DOHH2 (cell line): ENCODE measurements around the gene NHERF2.

Experiments
- H3F3A ChIP-seq: fragments of 200-600 bp; sonication (generic), shearing (Covaris generic); 2 replicates; pipeline ENCODE4 v1.6.0; 2016; ENCODE audit warnings: antibody characterized with exemption, mild to moderate bottlenecking; ENCODE audit not compliant: control insufficient read depth, insufficient read depth
- H3K27ac ChIP-seq: fragments of 200-600 bp; sonication (generic); 2 replicates; pipeline ENCODE4 v1.5.1; 2014; ENCODE audit warnings: low read depth, mild to moderate bottlenecking, low read length, moderate library complexity
- H3K27me3 ChIP-seq: fragments of 200-600 bp; sonication (generic); 2 replicates; pipeline ENCODE4 v1.6.1; 2014; ENCODE audit warnings: mild to moderate bottlenecking, low read length, mixed read lengths; ENCODE audit not compliant: control insufficient read depth
- H3K36me3 ChIP-seq: fragments of 200-600 bp; sonication (generic); 2 replicates; pipeline ENCODE4 v1.6.1; 2014; ENCODE audit warnings: mild to moderate bottlenecking, low read length, moderate library complexity, mixed read lengths; ENCODE audit not compliant: control insufficient read depth
- H3K4me1 ChIP-seq: fragments of 200-600 bp; sonication (generic); 2 replicates; pipeline ENCODE4 v1.6.1; 2014; ENCODE audit warnings: mild to moderate bottlenecking, low read length, mixed read lengths; ENCODE audit not compliant: control insufficient read depth
- H3K4me2 ChIP-seq: fragments of 200-600 bp; sonication (generic); 2 replicates; pipeline ENCODE4 v1.6.0; 2014; ENCODE audit warnings: mild to moderate bottlenecking, low read length, moderate library complexity
- H3K4me3 ChIP-seq: fragments of 200-600 bp; sonication (generic); 2 replicates; pipeline ENCODE4 v1.5.1; 2014; ENCODE audit warnings: mild to moderate bottlenecking, low read length, mixed read lengths
- H3K79me2 ChIP-seq: fragments of 200-600 bp; sonication (generic); 2 replicates; pipeline ENCODE4 v1.6.1; 2014; ENCODE audit warnings: mild to moderate bottlenecking, low read length, mixed read lengths; ENCODE audit not compliant: control insufficient read depth
- H3K9me2 ChIP-seq: fragments of 200-600 bp; sonication (generic); replicated peaks from 2 replicates; pipeline ENCODE4 v1.6.1; 2014; ENCODE audit warnings: mild to moderate bottlenecking, low read length, mixed read lengths; ENCODE audit not compliant: control insufficient read depth
- H3K9me3 ChIP-seq: fragments of 200-600 bp; sonication (generic); 2 replicates; pipeline ENCODE4 v1.6.1; 2014; ENCODE audit warnings: antibody characterized with exemption, low read length, mixed read lengths; ENCODE audit not compliant: control insufficient read depth, insufficient read depth
- H4K20me1 ChIP-seq: fragments of 200-600 bp; sonication (generic); 2 replicates; pipeline ENCODE4 v1.6.0; 2014; ENCODE audit warnings: low read depth, mild to moderate bottlenecking, antibody characterized with exemption, low read length, moderate library complexity; ENCODE audit not compliant: control insufficient read depth, insufficient read depth
- CTCF ChIP-seq: fragments of 200-600 bp; sonication (generic); IDR thresholded peaks from one replicate; pipeline ENCODE4 v1.5.1; 2014; ENCODE audit warnings: antibody characterized with exemption, mild to moderate bottlenecking, low read depth, low read length; ENCODE audit not compliant: poor library complexity, severe bottlenecking
- EZH2phosphoT487 ChIP-seq: fragments of 200-600 bp; sonication (generic); IDR thresholded peaks from 2 replicates; pipeline ENCODE4 v1.6.1; 2017; ENCODE audit warnings: borderline replicate concordance, mild to moderate bottlenecking, antibody characterized with exemption, low read length, moderate library complexity, mixed read lengths

Gene NHERF2

GRCh38 chr16:1990101-1990350 lies 36.7 kb upstream of the NHERF2 start:
- peaks cover 28% of the 10 kb centered on the region for H3F3A ChIP-seq
- H3K79me2 ChIP-seq: peaks cover 9% of the 10 kb centered on the region
- H4K20me1 ChIP-seq: no peaks in the 10 kb centered on the region
- TF ChIP-seq CTCF (no peak), EZH2phosphoT487 (no peak)
- peaks cover 50% of the 10 kb centered on the region for H3K4me1 ChIP-seq
- H3K4me3 ChIP-seq: peak overlapping the region; percentile 93
- peaks cover 19% of the 10 kb centered on the region for H3K27me3 ChIP-seq
- peak overlapping the region; percentile 100 for H3K4me2 ChIP-seq
- H3K36me3 ChIP-seq: peaks cover 27% of the 10 kb centered on the region
- peaks cover 5% of the 10 kb centered on the region; the same call in 1 of the 2 replicates for H3K9me3 ChIP-seq
- no peak overlapping the region for H3K27ac ChIP-seq
- H3K9me2 ChIP-seq: no peaks in the 10 kb centered on the region

- peaks cover 19% of the 10 kb centered on the region for H3K27me3 ChIP-seq
- peaks cover 4% of the 10 kb centered on the region for H3K79me2 ChIP-seq
- TF ChIP-seq EZH2phosphoT487 (peak; percentile 56; the same call in 1 of the 2 replicates), CTCF (no peak)
- peak overlapping the region; percentile 93 for H3K4me3 ChIP-seq
- H4K20me1 ChIP-seq: no peaks in the 10 kb centered on the region
- H3K4me2 ChIP-seq: peak overlapping the region; percentile 100
- H3K9me2 ChIP-seq: no peaks in the 10 kb centered on the region
- H3K4me1 ChIP-seq: peaks cover 45% of the 10 kb centered on the region
- H3K36me3 ChIP-seq: peaks cover 27% of the 10 kb centered on the region
- peak overlapping the region; percentile 77 for H3K27ac ChIP-seq
- H3F3A ChIP-seq: peaks cover 33% of the 10 kb centered on the region
- peaks cover 5% of the 10 kb centered on the region; the same call in 1 of the 2 replicates for H3K9me3 ChIP-seq
These were observed 36.2 kb upstream of the NHERF2 start for GRCh38 chr16:1990351-1991134.

DNA sequence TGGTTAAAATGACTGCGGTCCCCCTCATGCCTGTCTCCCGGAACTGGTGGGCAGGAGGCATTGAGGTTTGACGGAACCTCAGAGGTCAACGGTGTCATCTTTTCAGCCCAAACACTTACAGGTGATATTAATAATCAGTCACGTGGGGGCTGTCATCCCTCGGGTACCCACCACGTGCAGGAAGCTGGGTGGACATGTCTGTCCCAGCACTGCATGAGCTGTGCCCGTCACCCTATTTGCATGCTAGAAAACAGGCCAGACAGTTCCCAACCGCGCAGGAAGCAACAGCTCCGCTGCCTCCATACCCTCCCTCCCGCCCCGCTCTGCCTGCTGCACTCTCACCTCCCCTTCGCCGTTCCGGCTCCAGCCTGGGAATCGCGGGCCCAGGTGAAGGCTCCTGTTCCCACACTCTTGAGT lies 35.6 kb upstream of the NHERF2 start:
- Histone ChIP-seq H3K79me2 (no peaks in the 10 kb centered on the region), H3K27ac (peak overlapping the region; percentile 77), H3K36me3 (peaks cover 24% of the 10 kb centered on the region), H3K4me2 (peak overlapping the region; percentile 100), H3K9me2 (no peaks in the 10 kb centered on the region), H3K4me1 (peaks cover 44% of the 10 kb centered on the region), H3K9me3 (peaks cover 5% of the 10 kb centered on the region; the same call in 1 of the 2 replicates), H4K20me1 (no peaks in the 10 kb centered on the region), H3K27me3 (peaks cover 19% of the 10 kb centered on the region), H3K4me3 (peak overlapping the region; percentile 93), H3F3A (peaks cover 38% of the 10 kb centered on the region)
- no peak for TF ChIP-seq EZH2phosphoT487
- no peak for TF ChIP-seq CTCF
